Activated CD4-positive, alpha-beta T cell treated with anti-CD3 and anti-CD28 coated beads for 24 hours (primary cell): Measurements from ENCODE around the gene ALDOC.

ENCODE experiments used
- DNase-seq, 2 donors: peaks; one replicate each; pipeline ENCODE4 v3.0.0-alpha.2; 2020; ENCODE audit warnings: low read depth in 2 of 2

Gene ALDOC

GRCh38 chr17:28532050-28532960 lies 44.4 kb downstream of the ALDOC start:
- no peak for DNase-seq

- DNase-seq: no peak
Measured at GRCh38 chr17:28530926-28531325, 45.8 kb downstream of the ALDOC start.

DNA sequence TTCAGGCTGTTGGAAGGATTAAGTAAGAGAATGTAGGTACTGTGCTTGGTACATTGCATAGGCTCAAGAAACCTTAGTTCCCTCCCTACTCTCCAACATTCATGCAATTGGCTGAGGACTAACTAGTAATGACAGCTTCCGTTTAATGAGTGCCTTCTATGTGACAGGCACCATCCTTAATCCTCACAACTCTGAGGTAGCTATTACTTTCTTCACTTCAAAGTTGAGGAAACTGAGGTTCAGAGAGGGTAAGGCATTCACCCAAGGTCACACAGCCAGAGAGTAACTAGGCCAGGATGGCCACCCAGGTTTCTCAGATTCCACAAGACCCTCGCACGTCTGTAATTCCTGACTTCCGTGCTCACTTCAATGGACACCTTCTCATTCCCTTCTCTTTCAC lies 46.4 kb downstream of the ALDOC start:
- no peak for DNase-seq

DNA sequence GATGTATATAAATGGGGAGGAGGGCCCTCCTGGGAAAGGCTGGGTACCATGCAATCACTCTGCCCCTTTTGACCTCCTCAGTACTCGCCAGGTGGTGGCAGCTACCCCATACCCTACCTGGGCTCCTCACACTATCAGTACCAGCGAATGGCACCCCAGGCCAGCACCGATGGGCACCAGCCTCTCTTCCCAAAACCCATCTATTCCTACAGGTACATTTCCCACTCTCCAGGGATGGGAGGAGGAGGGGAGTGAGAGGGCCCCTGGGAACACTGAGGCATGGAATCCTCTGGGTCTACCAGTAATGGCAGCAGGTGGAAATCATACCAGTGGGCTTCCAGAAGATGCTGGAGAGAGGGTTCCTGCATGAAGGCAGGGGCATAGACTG lies 47.7 kb downstream of the ALDOC start:
- no peak for DNase-seq

DNA sequence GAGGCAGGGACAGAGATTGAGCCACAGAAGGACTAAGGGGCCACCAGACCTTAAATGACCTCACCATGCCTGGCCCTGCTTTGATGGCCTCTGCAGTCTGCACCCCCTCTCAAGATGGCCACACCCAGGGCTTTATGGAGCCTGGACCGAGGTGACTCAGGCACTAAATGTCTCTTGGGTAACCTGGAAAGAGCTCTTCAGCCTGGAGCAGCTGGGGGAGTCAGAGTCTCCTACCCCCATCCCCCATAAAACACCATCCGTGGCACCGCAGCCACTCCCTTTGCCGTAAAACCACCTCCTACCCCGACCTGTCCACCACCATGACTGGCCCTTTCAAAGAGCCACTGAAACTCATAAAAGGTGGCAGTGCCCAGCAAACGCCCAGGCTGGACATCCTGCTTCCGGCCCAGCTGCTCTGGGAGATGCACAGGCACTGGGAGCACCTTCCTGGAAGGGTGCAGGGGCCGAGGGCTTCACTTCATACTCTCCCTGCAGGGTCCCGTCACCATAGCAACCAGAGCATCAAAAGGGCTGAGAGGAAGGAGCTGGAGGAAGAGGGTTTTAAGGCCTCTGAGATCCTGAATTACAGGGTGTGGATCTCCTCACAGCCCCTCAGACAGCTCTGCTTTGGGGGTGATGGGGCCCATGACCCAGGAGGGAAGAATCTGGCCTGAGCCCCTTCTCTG lies 48.2 kb downstream of the ALDOC start:
- no peak for DNase-seq

- no peak for DNase-seq
Measured at GRCh38 chr17:28527859-28528258, 48.8 kb downstream of the ALDOC start.

DNA sequence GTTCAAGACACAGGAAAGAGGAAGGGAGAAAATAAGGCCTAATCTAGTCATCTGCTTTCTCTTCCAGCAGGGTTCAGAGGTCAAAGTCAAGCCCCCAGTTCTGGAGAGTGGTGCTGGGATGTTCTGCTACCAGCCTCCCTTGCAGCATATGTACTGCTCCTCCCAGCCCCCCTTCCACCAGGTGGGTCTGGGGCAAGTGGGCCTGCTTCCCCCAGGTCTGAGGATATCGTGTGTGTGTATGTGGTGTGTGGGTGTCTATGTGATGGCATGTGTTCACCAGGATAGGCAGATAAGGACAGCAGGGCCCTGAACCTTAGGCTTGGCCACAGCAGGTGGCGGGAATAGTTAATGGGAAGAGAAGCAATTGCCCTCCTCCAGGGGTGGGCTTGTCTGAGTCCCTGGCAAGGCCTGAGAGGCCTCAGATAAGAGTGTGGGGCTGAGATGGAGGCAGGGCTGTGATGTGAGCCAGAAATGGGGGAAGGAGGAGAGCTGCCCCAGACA lies 49.5 kb downstream of the ALDOC start:
- no peak for DNase-seq

- no peak for DNase-seq
Measured at GRCh38 chr17:28526381-28526780, 50.3 kb downstream of the ALDOC start.

DNA sequence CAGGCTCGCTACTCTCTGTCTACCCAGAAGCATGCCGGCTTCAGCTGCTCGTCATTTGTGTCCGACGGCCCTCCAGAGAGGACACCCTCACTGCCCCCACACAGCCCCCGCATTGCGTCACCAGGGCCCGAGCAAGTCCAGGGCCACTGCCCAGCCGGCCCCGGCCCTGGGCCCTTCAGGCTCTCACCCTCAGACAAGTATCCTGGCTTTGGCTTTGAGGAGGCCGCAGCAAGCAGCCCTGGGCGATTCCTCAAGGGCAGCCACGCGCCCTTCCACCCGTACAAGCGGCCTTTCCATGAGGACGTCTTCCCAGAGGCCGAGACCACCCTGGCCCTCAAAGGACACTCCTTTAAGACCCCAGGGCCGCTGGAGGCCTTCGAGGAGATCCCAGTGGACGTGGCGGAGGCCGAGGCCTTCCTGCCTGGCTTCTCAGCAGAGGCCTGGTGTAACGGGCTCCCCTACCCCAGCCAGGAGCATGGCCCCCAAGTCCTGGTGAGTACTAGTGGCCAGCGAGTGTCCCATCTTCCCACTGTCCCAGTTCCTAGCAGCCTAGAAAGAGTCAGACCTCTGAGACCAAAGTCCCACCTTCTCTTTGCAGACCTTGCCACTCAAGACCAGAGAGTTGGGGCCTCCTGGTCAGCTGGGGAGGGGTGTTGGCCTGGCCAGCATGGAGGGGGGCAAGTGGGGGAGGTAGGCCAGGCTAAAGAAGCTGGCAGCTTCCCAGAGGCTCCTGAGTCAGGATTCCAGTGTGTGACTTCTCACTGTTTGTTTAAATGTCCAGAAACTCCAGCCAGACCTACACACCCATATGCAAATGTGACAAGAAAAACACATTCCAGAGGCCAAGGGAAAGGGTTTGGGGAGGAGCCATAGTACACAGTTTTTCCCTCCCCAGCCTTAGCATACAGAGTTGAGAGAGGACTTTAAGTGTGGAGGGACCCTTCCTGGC lies 51.9 kb downstream of the ALDOC start:
- DNase-seq: no peak

GRCh38 chr17:28523876-28524275 lies 52.8 kb downstream of the ALDOC start:
- DNase-seq: no peak

DNA sequence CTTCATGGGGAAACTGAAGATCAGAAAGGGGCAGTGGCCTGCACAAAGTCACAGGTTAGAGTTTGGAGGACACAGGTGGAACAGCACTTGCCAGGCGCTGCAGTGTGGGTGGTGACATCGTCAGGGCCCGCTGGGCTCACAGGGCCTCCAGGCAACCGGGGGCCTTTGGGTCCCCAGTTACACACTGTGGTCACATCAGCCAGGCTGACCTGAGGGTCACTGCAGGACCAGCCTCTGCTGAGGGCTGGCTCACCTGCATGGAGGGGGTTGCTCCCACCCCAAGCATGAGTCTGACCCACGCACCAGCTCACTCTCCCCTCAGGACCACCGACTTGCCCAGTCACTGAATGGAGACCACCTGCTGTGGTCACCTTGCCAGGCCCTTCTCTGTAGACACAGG lies 53.5 kb downstream of the ALDOC start:
- no peak for DNase-seq
